ENCODE data around the gene SIK2. TPM values are rescaled to one million over a fixed set of nuclear protein-coding genes. Genes with fewer than 3 reads are reported as not detected.
"Not testable (repeated sequence)": the region's sequence is repeated elsewhere in the genome, so short reads cannot be mapped to it uniquely, and the experiment has no call there.

Gene SIK2
- total RNA-seq, 1 experiment from 2014 or later: 10.3 TPM

DNA sequence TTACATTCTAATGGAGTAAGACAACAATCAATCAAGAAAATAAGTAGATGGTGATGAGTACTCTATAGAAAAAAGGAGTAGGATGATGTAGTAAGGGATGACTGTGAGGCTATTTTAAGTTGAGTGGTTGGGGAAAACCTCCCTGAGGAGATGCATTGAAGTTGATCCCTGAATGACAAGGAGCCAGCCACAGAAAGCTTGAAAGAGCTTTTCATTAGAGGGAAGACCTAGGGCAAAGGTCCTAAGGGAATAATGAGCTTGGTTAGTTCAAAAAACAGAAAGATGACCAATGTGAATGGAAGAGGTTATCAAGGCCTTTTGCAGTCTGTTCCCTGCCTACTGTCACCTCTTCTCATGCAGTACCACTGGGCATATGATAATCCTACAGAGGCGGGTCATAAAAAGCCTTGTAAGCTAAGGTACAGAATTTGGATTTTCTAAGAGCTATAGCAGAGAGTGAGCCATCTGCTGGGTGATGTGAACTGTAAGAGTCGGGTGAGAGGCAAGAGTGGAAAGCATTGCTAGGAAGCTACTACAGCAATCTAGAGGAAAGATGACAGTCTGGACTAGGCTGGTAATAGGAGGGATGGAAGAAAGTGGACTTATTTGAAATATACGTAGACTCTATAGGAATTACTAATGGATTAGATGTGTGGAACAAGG, 160.9 kb downstream of the SIK2 start:
- H3K27me3 ChIP-seq: no peaks in the 10 kb centered on the region
- no peak overlapping the region for H3K4me3 ChIP-seq
- DNase-seq: no peak
- peaks cover 61% of the 10 kb centered on the region for H3K36me3 ChIP-seq
- no peaks in the 10 kb centered on the region for H3K9me3 ChIP-seq

DNA sequence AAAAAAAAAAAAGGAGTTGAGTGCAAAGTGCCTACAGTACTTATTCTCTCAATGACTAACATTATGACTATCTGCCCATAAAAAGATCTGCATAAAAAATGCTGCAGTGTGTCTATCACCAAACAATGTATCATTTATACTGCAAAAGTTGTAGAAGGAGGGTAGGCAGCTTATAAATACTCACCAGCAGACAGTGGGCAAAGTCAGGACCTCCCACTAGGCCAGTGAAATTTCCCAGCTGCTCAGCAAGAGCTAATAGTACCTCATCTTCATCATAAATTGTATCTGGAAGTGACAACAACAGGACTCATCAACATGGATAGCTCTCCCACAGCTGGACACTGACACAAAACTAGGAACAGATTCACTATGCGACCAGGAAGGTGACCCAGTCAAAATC, 162.4 kb downstream of the SIK2 start:
- peak overlapping the region; percentile 95 for H3K4me3 ChIP-seq
- H3K9me3 ChIP-seq: no peaks in the 10 kb centered on the region
- H3K36me3 ChIP-seq: peaks cover 46% of the 10 kb centered on the region
- no peak for DNase-seq
- no peaks in the 10 kb centered on the region for H3K27me3 ChIP-seq

DNA sequence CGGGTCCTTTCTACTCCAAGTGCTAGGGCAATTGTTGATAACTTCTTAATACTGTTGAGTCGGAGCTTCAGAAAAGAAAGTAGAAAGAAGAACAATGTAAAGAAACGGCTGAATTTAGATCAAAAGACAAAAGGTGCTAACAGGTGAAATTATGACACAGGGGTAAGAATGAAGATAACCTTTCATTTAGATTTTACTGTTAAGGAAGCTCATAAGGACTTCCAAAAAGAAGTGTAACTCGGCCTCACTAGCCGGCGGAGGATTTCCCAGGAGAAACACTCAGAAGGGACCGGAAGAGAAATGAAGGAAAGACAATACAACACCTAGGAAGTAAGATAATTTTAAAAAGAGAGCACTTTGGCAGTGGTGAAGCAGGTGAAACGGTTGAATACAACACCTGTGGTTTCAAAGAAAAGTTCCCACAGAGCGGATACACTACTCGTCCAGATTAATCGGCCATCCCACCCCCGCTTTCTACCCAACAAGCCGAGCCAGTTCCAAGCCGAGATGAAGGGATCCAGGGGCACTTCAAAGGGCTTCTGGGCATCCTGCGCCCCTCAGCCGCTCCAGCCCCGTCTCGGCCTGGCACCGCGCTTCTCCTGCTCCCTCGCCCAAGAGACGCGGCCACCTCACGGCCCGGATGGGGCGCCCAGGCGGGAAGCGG, 163.2 kb downstream of the SIK2 start:
- no peaks in the 10 kb centered on the region for H3K27me3 ChIP-seq
- DNase-seq: no peak

DNA sequence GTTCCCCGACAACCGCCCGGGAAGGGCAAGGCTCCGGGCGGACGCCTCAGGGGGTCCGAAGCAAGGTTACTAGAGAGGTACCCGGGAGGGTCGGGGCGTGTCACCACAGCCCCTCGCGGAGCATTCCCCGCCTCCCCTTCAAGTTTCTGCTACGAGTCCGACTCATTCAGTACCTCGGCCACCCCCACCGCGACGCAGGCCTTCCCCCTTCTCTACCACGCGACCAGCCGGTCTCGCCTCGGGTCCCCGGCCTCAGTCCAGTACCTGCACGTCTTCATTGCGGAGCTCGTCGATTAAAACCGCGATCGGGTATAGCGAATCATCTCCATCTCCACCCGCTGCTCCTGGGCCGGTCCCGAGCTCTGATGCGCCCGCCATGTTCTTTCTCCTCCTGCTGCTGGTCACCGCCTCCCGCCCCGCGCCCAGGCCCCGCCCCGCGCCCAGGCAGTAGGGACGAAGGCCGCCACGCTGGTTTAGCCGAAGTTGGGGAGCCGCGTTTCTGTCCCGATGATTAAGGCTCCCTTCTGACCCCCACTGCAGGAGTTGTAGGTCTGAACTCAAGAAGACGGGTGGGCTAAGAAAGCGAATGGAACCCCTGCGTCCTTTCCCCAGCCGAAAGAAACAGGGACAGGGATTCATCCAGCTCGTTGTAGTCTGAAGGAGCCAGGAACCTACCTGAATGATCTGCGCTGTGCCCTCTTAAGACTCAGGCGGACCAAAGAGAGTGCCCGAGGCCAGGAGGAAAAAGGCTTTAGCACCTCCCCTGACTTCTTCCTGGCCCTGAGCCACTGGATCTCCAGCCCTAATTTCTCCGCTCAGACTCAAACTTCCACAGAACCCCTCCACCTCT, 164.0 kb downstream of the SIK2 start, which contains the start of gene PPP2R1B:
PPP2R1B (minus strand) TSS at position 406 of the 850 bp plus-strand sequence; CDS start at position 378, 28 bp downstream.
- H3K36me3 ChIP-seq: peaks cover 30% of the 10 kb centered on the region
- peak within 1 kb of the TSS; percentile 95 for H3K4me3 ChIP-seq
- no peaks in the 10 kb centered on the region for H3K9me3 ChIP-seq
- peak; percentile 68 for DNase-seq
- H3K27me3 ChIP-seq: no peaks in the 10 kb centered on the region

More for the DNA sequence above, 163.2 kb downstream of the SIK2 start:
- Histone ChIP-seq H3K9me3 (no peaks in the 10 kb centered on the region), H3K36me3 (peaks cover 37% of the 10 kb centered on the region), H3K4me3 (peak overlapping the region; percentile 95)

DNA sequence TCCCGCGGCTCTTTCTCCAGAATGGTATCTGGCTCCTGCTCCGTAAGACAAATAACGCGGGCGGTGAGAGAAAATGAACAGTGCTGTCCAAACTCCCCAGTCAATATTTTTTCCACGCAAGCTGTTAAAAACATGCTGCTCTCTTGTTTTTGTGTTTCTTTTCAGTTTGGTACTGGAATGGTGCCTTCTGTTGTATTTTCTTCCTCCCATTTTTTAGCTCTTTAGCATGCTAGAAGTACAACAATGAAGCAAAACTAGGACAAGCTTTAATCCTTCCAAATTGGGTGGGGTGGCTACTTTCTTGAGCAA, 164.5 kb downstream of the SIK2 start:
- Histone ChIP-seq H3K27me3 (no peaks in the 10 kb centered on the region), H3K9me3 (no peaks in the 10 kb centered on the region), H3K36me3 (peaks cover 26% of the 10 kb centered on the region), H3K4me3 (peak overlapping the region; percentile 95)
- DNase-seq: no peak

DNA sequence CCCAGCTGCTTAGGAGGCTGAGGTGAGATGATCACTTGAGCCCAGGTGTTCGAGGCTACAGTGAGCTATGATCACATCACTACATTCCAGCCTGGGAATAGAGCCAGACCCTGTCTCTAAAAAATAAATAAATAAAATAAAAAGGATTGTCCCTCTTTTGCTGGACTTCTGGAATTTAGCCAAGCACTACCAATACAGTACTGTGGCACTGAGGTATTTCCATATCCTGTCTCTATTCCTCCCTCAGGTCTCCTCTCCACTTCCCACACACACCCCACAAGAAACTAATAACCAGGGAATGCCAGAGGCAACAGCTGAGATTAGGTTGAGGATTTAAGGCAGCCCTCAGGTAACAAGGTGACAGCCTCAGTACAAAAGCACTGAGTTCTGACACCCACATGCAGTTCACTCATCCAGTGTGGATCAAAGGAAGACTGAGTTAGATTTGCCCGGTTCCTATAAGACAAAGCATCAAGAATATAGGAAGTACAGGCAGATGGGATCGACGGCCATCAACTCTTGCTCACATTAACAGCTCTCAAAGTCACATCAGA, 168.4 kb downstream of the SIK2 start:
- DNase-seq: no peak
- H3K4me3 ChIP-seq: no peak overlapping the region
- H3K27me3 ChIP-seq: no peaks in the 10 kb centered on the region

DNA sequence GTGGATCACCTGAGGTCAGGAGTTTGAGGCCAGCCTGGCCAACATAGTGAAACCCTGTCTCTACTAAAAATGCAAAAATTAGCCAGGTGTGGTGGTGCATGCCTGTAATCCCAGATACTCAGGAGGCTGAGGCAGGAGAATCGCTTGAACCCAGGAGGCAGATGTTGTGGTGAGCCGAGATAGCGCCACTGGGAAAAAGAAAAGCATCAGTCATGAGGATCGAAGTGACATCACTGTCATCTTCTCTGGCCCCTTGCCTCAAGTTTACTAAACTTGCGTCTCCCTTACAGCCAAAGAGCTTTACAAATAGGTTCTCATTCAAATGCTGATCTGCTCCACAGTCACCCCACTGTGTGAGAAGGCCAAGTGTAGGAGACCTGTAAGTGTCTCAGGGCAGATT, 169.0 kb downstream of the SIK2 start:
- H3K27me3 ChIP-seq, H3K36me3 ChIP-seq, H3K9me3 ChIP-seq, H3K4me3 ChIP-seq, DNase-seq: not testable (repeated sequence)

More for the DNA sequence above, 168.4 kb downstream of the SIK2 start:
- Histone ChIP-seq H3K36me3 (no peaks in the 10 kb centered on the region), H3K9me3 (no peaks in the 10 kb centered on the region)

DNA sequence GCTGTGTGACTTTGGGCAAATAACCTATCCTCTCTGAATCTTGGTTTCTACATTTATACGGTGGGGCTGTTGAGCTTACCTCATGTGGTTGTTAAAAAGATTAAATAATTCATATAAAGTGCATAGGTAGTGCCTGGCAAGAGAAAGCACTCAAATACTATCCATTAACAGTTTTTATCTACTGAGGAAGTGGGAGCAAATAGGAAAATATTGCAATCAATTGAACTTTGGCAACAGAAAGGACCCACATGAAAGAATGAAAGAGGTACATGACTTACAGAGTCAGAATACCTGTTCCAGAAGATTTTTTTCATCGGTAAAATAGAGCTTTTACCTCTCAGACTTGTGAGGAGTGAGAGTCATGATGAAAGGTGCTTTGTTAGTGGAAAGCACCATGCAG, 170.3 kb downstream of the SIK2 start:
- no peaks in the 10 kb centered on the region for H3K27me3 ChIP-seq
- H3K4me3 ChIP-seq: no peak overlapping the region
- H3K9me3 ChIP-seq: no peaks in the 10 kb centered on the region
- DNase-seq: no peak
- no peaks in the 10 kb centered on the region for H3K36me3 ChIP-seq

DNA sequence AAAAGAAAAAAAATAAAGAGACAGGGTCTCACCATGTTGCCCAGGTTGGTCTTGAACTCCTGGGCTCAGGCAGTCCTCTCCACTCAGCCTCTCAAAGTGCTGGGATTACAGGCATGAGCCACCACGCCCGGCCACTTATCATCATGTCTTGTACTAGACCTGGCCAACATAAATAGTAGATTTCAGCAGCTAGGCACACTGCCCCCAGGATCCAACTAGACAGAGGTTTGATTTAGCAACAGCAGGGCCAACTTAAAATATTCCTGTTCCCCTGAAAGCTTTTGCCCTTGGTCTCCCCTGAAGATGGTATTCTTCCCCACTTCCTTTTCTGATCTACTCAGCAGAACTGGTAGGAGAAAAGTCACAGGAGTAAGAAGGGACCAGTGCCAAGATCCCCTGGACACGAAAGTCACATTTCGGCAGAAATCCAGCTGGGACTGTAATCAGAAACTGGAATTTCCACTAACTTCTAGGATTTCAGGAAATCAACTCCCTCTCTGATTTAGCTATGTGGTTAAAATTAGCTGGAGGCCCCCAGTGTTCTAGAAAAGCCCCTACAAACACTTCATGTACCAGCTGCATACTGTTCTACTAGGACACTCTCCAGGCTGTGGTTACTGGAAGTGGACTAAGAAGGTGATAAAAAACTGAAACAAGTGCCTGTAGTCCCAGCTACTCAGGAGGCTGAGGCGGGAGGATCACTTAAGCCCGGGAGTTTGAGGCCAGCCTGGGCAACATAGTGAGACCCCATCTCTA, 172.9 kb downstream of the SIK2 start:
- H3K27me3 ChIP-seq: no peaks in the 10 kb centered on the region
- DNase-seq: no peak

DNA sequence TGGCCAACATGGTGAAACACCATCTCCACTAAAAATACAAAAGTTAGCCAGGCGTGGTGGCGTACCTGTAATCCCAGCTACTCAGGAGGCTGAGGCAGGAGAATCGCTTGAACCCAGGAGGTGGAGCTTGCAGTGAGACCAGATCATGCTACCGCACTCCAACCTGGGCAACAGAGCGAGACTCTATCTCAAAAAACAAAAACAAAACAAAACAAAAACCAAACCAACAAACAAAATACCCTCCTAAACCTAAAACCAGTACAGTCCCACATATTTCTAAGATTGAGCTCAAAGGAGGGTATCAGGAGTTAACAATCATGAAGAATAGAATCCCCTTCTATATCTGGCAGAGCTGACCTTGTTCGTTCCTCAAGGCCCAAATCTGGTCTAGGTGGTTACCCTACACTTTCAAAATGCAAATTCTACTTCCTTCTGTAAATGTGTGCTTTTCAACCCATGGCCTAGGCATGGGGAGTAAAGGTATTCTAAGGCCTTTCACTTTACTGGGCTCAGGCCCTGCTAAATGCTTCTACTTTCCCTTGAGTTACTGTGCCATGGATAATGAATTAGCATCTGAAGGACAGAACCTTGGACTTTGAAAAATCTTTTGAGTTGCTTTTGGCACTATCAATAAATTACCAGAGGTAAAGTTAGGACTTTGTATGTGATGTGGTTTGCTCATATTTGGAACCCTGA, 174.3 kb downstream of the SIK2 start:
- Histone ChIP-seq H3K27me3 (no peaks in the 10 kb centered on the region), H3K4me3 (no peak overlapping the region), H3K36me3 (no peaks in the 10 kb centered on the region), H3K9me3 (no peaks in the 10 kb centered on the region)
- DNase-seq: no peak

More for the DNA sequence above, 172.9 kb downstream of the SIK2 start:
- H3K4me3 ChIP-seq: no peak overlapping the region
- H3K36me3 ChIP-seq: no peaks in the 10 kb centered on the region
- no peaks in the 10 kb centered on the region for H3K9me3 ChIP-seq

DNA sequence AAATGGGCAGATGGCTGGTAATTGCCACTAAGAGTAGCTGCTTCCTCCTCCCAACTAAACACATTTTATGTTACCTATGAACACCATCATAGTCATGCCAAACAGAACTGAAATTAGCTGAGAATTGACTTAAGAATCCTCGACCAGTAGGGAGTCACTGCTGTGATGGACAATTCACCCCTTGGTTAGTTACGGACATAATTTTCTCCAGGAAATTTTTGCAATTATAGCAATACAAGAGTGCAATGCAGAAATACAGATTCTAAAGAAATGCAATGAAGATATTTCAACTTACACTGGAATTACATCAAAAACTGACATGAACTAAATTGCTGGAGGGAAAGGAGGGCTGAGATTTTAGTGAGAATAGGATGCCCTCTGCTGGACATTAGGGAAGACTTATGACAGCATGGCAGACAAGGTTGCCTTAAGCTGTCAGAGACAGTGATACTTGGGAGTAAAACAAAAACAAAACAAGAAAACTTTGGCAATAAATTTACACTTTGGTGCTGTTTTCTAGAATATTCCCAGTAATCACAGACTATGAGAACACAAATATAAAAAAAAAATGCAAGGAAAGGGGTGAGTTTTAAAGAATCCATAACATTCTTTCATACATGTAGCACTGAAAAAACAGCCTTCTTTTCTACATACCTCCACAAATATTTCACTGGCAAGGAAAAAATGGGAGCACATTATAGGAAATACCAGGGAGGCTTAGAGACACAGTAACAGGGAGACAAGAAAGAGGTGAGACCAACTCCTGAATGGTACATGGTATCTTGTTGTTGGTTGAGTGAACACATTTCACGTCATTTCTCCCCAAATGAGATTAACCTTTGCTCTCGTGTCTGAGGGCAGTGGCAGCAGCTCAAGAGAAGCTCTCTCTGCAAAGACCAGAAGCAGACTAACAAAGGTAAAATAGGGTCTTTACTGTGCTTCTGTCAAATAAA, 175.1 kb downstream of the SIK2 start:
- Histone ChIP-seq H3K9me3 (no peaks in the 10 kb centered on the region), H3K4me3 (no peak overlapping the region), H3K36me3 (no peaks in the 10 kb centered on the region), H3K27me3 (no peaks in the 10 kb centered on the region)
- DNase-seq: no peak

DNA sequence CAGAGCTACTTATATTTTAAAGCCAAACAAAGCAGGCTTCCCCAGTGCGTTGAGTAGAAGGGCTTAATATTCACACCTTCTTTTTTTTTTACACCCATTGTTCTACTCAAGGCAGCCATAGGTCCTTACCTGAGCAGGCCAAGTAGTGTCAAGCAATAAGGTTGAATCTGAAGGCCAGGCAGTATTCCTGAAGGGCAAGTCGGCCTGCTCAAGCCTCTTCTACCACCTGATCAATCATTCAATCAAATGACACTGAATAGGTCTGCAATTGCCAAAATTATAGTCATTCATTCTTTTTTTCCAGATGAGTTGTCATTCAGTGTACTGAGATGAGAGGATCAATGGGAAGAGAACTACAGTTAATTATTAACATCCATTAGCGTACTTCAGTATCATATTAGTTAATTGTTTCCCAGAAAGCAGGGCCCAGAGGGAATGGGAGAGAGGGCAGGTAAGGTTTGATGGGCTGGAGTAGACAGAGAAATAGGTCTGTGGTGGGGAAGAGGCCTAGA, 175.9 kb downstream of the SIK2 start:
- H3K36me3 ChIP-seq: no peaks in the 10 kb centered on the region; the same call in 1 of the 2 replicates
- no peaks in the 10 kb centered on the region for H3K27me3 ChIP-seq

DNA sequence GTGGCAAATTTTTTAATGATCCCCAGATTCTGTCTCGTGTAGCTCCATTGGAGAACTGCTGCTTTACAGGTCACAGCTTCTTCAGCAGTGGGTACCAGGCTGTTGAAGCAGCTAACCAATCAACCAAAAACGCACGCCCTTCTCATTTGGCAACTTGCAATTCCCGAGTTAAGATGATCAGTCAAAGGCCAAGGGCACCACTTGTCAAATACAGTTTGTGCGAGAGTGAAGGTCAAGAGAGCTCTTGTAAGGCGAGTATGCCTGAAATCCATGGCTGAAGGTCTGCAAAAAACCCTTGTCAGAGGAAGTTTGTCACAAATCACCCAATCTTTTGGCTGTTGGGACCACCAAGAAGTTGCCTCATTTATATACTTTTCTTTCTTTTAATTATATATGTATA, 176.9 kb downstream of the SIK2 start:
- Histone ChIP-seq H3K36me3 (no peaks in the 10 kb centered on the region; the same call in 1 of the 2 replicates), H3K9me3 (no peaks in the 10 kb centered on the region), H3K4me3 (no peak overlapping the region), H3K27me3 (no peaks in the 10 kb centered on the region)
- DNase-seq: no peak

More for the DNA sequence above, 175.9 kb downstream of the SIK2 start:
- no peak for DNase-seq
- no peaks in the 10 kb centered on the region for H3K9me3 ChIP-seq
- H3K4me3 ChIP-seq: no peak overlapping the region

Measured in MG63 (cell line).